ENCODE results near the gene RAD51B. TPM values are rescaled to one million over a fixed set of nuclear protein-coding genes. Genes with fewer than 3 reads are reported as not detected.

The RAD51B gene
- total and polyA plus RNA-seq, 2 of the 13 experiments (the other 11 are each of a cell fraction or from before 2014, with no cell fraction given) = 7.0 to 9.5 TPM

DNA sequence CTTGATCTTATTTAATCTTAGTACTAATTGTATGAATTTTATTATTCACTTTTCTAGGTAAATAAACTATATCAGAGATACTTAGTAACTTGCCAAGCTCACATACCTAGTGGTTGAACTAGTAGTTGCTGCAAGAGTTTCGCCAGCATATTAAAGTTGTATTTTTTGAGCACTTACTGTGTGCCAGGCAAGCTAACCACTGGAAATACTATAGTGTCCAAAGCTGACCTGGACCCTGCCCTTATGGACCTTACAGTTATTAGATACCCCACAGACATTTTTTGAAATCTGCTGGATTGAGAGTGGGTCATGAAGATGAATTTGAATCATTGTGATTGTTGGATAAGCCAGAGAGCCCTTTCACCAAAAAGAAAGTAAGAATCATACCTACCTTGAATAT lies 125.0 kb downstream of the RAD51B start:
- H3K9ac ChIP-seq (ENCODE audit: insufficient read depth, low read depth, low read length) = no peak overlapping the region
- CTCF ChIA-PET (ENCODE audit: low intra/inter-chr PET ratio, low total read pairs) = interaction anchor here (1.6 to 1.7 kb wide), 2 partner anchors 844 to 899 kb away, joined by 3 to 7 read pairs; no protein-coding TSS in a partner anchor
- no peak overlapping the region for H2AFZ ChIP-seq (ENCODE audit: low read length)
- H3K27ac ChIP-seq (ENCODE audit: extremely low read length, insufficient read depth, low read length) = no peak overlapping the region
- H3K9me3 ChIP-seq (ENCODE audit: low read length) = no peaks in the 10 kb centered on the region
- in situ Hi-C loops (cut with HindIII; ENCODE audit: extremely low pct_ligation_motif_present, low pct_unique_long_range_greater_than_20kb) (loop anchor here (10.0 to 25.0 kb wide), 2 partner anchors 300 to 718 kb away; no protein-coding TSS in a partner anchor), intact Hi-C loops (cut with micrococcal nuclease; ENCODE audit: unreplicated experiment) (loop anchor here (1.0 to 10.0 kb wide), 3 partner anchors 770 to 898 kb away; no protein-coding TSS in a partner anchor)
- H3K4me3 ChIP-seq (replicated peaks in 1 of 3; ENCODE audit: insufficient read depth in 1 of 3, low read depth in 2 of 3, low read length in 3 of 3) = no peak overlapping the region
- H4K20me1 ChIP-seq (ENCODE audit: insufficient read depth, low read length) = no peaks in the 10 kb centered on the region
- no peak for TF ChIP-seq MAFK (conservative IDR thresholded peaks at IDR 0.05 in 1 of 2, IDR thresholded peaks at IDR 0.05 in 1 of 2; ENCODE audit: low read length in 2 of 2)
- TF ChIP-seq DMAP1 (CRISPR knock-in tag; IDR thresholded peaks at IDR 0.05) = no peak
- TF ChIP-seq, protein P1, sequence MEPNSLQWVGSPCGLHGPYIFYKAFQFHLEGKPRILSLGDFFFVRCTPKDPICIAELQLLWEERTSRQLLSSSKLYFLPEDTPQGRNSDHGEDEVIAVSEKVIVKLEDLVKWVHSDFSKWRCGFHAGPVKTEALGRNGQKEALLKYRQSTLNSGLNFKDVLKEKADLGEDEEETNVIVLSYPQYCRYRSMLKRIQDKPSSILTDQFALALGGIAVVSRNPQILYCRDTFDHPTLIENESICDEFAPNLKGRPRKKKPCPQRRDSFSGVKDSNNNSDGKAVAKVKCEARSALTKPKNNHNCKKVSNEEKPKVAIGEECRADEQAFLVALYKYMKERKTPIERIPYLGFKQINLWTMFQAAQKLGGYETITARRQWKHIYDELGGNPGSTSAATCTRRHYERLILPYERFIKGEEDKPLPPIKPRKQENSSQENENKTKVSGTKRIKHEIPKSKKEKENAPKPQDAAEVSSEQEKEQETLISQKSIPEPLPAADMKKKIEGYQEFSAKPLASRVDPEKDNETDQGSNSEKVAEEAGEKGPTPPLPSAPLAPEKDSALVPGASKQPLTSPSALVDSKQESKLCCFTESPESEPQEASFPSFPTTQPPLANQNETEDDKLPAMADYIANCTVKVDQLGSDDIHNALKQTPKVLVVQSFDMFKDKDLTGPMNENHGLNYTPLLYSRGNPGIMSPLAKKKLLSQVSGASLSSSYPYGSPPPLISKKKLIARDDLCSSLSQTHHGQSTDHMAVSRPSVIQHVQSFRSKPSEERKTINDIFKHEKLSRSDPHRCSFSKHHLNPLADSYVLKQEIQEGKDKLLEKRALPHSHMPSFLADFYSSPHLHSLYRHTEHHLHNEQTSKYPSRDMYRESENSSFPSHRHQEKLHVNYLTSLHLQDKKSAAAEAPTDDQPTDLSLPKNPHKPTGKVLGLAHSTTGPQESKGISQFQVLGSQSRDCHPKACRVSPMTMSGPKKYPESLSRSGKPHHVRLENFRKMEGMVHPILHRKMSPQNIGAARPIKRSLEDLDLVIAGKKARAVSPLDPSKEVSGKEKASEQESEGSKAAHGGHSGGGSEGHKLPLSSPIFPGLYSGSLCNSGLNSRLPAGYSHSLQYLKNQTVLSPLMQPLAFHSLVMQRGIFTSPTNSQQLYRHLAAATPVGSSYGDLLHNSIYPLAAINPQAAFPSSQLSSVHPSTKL (CRISPR knock-in tag; IDR thresholded peaks at IDR 0.05) = no peak
- TF ChIP-seq ELF1 (CRISPR knock-in tag; IDR thresholded peaks at IDR 0.05) = no peak
- TF ChIP-seq ZNF451 (CRISPR knock-in tag; IDR thresholded peaks at IDR 0.05) = no peak
- no peak for TF ChIP-seq ZNF230 (CRISPR knock-in tag; IDR thresholded peaks at IDR 0.05)
- TF ChIP-seq ZFY (CRISPR knock-in tag; IDR thresholded peaks at IDR 0.05) = no peak
- no peak for TF ChIP-seq GTF3A (CRISPR knock-in tag; conservative IDR thresholded peaks at IDR 0.05)
- no peak for TF ChIP-seq RXRB (CRISPR knock-in tag; IDR thresholded peaks at IDR 0.05; ENCODE audit: borderline replicate concordance)
- TF ChIP-seq FOXK2 (IDR thresholded peaks at IDR 0.05) = no peak
- no peak for TF ChIP-seq MBNL3 (CRISPR knock-in tag; conservative IDR thresholded peaks at IDR 0.05)
- no peak for TF ChIP-seq ZNF382 (CRISPR knock-in tag; IDR thresholded peaks at IDR 0.05; ENCODE audit: borderline replicate concordance)
- TF ChIP-seq, protein P2, sequence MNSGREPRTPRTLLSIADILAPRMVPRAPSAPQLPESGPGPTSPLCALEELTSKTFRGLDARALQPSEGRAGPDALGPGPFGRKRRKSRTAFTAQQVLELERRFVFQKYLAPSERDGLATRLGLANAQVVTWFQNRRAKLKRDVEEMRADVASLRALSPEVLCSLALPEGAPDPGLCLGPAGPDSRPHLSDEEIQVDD (CRISPR knock-in tag; IDR thresholded peaks at IDR 0.05; ENCODE audit: borderline replicate concordance) = no peak
- TF ChIP-seq, protein P3, sequence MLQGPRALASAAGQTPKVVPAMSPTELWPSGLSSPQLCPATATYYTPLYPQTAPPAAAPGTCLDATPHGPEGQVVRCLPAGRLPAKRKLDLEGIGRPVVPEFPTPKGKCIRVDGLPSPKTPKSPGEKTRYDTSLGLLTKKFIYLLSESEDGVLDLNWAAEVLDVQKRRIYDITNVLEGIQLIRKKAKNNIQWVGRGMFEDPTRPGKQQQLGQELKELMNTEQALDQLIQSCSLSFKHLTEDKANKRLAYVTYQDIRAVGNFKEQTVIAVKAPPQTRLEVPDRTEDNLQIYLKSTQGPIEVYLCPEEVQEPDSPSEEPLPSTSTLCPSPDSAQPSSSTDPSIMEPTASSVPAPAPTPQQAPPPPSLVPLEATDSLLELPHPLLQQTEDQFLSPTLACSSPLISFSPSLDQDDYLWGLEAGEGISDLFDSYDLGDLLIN (CRISPR knock-in tag; IDR thresholded peaks at IDR 0.05; ENCODE audit: borderline replicate concordance) = no peak
- TF ChIP-seq KAT2B (IDR thresholded peaks at IDR 0.05; ENCODE audit: borderline replicate concordance, low read depth, low read length) = no peak
- no peak for TF ChIP-seq MAFF (IDR thresholded peaks at IDR 0.05; ENCODE audit: low read depth, low read length)
- TF ChIP-seq, protein P4, sequence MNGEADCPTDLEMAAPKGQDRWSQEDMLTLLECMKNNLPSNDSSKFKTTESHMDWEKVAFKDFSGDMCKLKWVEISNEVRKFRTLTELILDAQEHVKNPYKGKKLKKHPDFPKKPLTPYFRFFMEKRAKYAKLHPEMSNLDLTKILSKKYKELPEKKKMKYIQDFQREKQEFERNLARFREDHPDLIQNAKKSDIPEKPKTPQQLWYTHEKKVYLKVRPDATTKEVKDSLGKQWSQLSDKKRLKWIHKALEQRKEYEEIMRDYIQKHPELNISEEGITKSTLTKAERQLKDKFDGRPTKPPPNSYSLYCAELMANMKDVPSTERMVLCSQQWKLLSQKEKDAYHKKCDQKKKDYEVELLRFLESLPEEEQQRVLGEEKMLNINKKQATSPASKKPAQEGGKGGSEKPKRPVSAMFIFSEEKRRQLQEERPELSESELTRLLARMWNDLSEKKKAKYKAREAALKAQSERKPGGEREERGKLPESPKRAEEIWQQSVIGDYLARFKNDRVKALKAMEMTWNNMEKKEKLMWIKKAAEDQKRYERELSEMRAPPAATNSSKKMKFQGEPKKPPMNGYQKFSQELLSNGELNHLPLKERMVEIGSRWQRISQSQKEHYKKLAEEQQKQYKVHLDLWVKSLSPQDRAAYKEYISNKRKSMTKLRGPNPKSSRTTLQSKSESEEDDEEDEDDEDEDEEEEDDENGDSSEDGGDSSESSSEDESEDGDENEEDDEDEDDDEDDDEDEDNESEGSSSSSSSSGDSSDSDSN (CRISPR knock-in tag; IDR thresholded peaks at IDR 0.05) = no peak
- H3K27me3 ChIP-seq (ENCODE audit: control insufficient read depth in 1 of 2, insufficient read depth in 2 of 2, low read length in 2 of 2) = no peaks in the 10 kb centered on the region
- BruUV-seq (replicated peaks) = no TSS peak
- ATAC-seq = no peak
- no peak for DNase-seq (ENCODE audit: low spot score)
- 95% methylated on average over 1 of the region's 1 CpG for WGBS (ENCODE audit: low lambda C conversion rate)
- no peaks in the 10 kb centered on the region for H3K36me3 ChIP-seq (replicated peaks in 1 of 2; ENCODE audit: control insufficient read depth in 1 of 2, insufficient read depth in 2 of 2, low read length in 2 of 2)
- H3K79me2 ChIP-seq (ENCODE audit: insufficient read depth, low read length) = no peaks in the 10 kb centered on the region
- no peak for FAIRE-seq
- no peak overlapping the region for H3K4me2 ChIP-seq (ENCODE audit: low read depth, low read length)
- H3K4me1 ChIP-seq (ENCODE audit: insufficient read depth, low read length) = peaks cover 42% of the 10 kb centered on the region
- POLR2A ChIA-PET = interaction anchor here (0.6 to 1.1 kb wide), 2 partner anchors 848 to 881 kb away, joined by 3 read pairs; partner anchors contain the start of gene ZFP36L1

Measured in HepG2 (cell line).